ENCODE data around the gene EIF4G3.
"Not testable (repeated sequence)": the region's sequence is repeated elsewhere in the genome, so short reads cannot be mapped to it uniquely, and the experiment has no call there.

EIF4G3 gene

GRCh38 chr1:21105807-21106206, 70.9 kb downstream of the EIF4G3 start:
- DNase-seq (ENCODE audit: low read depth): no peak

- no peak for DNase-seq (ENCODE audit: low read depth)
These were observed 72.0 kb downstream of the EIF4G3 start for GRCh38 chr1:21104683-21105082.

GRCh38 chr1:21100481-21100921, 76.2 kb downstream of the EIF4G3 start:
- DNase-seq (ENCODE audit: low read depth): peak; percentile 31

GRCh38 chr1:21099869-21100131, 76.9 kb downstream of the EIF4G3 start:
- DNase-seq (ENCODE audit: low read depth): no peak

GRCh38 chr1:21099034-21099868, 77.4 kb downstream of the EIF4G3 start:
- no peak for DNase-seq (ENCODE audit: low read depth)

- DNase-seq (ENCODE audit: low read depth): no peak
These were observed 78.3 kb downstream of the EIF4G3 start for GRCh38 chr1:21098186-21098915.

GRCh38 chr1:21097729-21098128, 79.0 kb downstream of the EIF4G3 start:
- DNase-seq (ENCODE audit: low read depth): no peak

GRCh38 chr1:21095976-21096375, 80.7 kb downstream of the EIF4G3 start:
- DNase-seq (ENCODE audit: low read depth): no peak

- DNase-seq (ENCODE audit: low read depth): not testable (repeated sequence)
These were observed 82.4 kb downstream of the EIF4G3 start for GRCh38 chr1:21094282-21094681.

GRCh38 chr1:21093271-21093958, 83.3 kb downstream of the EIF4G3 start:
- DNase-seq (ENCODE audit: low read depth): not testable (repeated sequence)

- DNase-seq (ENCODE audit: low read depth): not testable (repeated sequence)
These were observed 84.2 kb downstream of the EIF4G3 start for GRCh38 chr1:21092545-21092944.

GRCh38 chr1:21091053-21091690, 85.5 kb downstream of the EIF4G3 start:
- DNase-seq (ENCODE audit: low read depth): peak; percentile 78

- DNase-seq (ENCODE audit: low read depth): no peak
These were observed 86.2 kb downstream of the EIF4G3 start for GRCh38 chr1:21090463-21090862.

GRCh38 chr1:21089731-21090130, 87.0 kb downstream of the EIF4G3 start:
- no peak for DNase-seq (ENCODE audit: low read depth)

GRCh38 chr1:21089299-21089698, 87.4 kb downstream of the EIF4G3 start:
- no peak for DNase-seq (ENCODE audit: low read depth)

GRCh38 chr1:21084111-21084810, 92.4 kb downstream of the EIF4G3 start:
- DNase-seq (ENCODE audit: low read depth): no peak

GRCh38 chr1:21082073-21082472, 94.6 kb downstream of the EIF4G3 start:
- no peak for DNase-seq (ENCODE audit: low read depth)

GRCh38 chr1:21077085-21077484, 99.6 kb downstream of the EIF4G3 start:
- DNase-seq (ENCODE audit: low read depth): peak; percentile 35

- DNase-seq (ENCODE audit: low read depth): no peak
These were observed 104.0 kb downstream of the EIF4G3 start for GRCh38 chr1:21072721-21073120.

GRCh38 chr1:21069549-21069948, 107.1 kb downstream of the EIF4G3 start:
- DNase-seq (ENCODE audit: low read depth): peak; percentile 17

- no peak for DNase-seq (ENCODE audit: low read depth)
These were observed 107.8 kb downstream of the EIF4G3 start for GRCh38 chr1:21068937-21069336.
